Neural cell (in vitro differentiated cells): Measurements from ENCODE around the gene ZC3H6. TPM values are rescaled to one million over a fixed set of nuclear protein-coding genes. Genes with fewer than 3 reads are reported as not detected.

Experiments
- H2AFZ ChIP-seq: fragments of 200-600, 300-800 bp; sonication (generic), shearing (Covaris generic); 2 replicates; pipeline ENCODE4 v1.6.0; 2014; ENCODE audit warnings: low read depth, mild to moderate bottlenecking, antibody characterized with exemption, low read length, moderate library complexity
- H3F3A ChIP-seq: fragments of 200-600 bp; shearing (Covaris generic); 2 replicates; pipeline ENCODE4 v1.6.1; 2016; ENCODE audit warnings: mild to moderate bottlenecking, moderate library complexity, mixed read lengths, antibody characterized with exemption, low read length; ENCODE audit not compliant: insufficient read depth, poor library complexity, severe bottlenecking
- H3K27ac ChIP-seq: fragments of 200-600, 300-800 bp; sonication (generic), shearing (Covaris generic); 2 replicates; pipeline ENCODE4 v1.5.1; 2014; ENCODE audit warnings: mild to moderate bottlenecking, low read length, moderate library complexity
- H3K27me3 ChIP-seq: fragments of 300-800, 200-600 bp; sonication (generic), shearing (Covaris generic); 2 replicates; pipeline ENCODE4 v1.6.0; 2014; ENCODE audit warnings: mild to moderate bottlenecking, low read depth, low read length, moderate library complexity; ENCODE audit not compliant: insufficient read depth
- H3K36me3 ChIP-seq: fragments of 300-800, 200-600 bp; sonication (generic), shearing (Covaris generic); 2 replicates; pipeline ENCODE4 v1.5.1; 2014; ENCODE audit warnings: mild to moderate bottlenecking, antibody characterized with exemption, low read length, moderate library complexity; ENCODE audit not compliant: insufficient read depth
- H3K4me2 ChIP-seq: fragments of 300-800, 200-600 bp; sonication (generic), shearing (Covaris generic); 2 replicates; pipeline ENCODE4 v1.6.0; 2014; ENCODE audit warnings: mild to moderate bottlenecking, low read length
- H3K4me3 ChIP-seq: fragments of 300-800, 200-600 bp; sonication (generic), shearing (Covaris generic); 2 replicates; pipeline ENCODE4 v1.5.1; 2014; ENCODE audit warnings: mild to moderate bottlenecking, low read length, moderate library complexity
- H3K79me2 ChIP-seq: fragments of 200-600 bp; shearing (Covaris generic); replicated peaks from 2 replicates; pipeline ENCODE4 v1.6.0; 2014; ENCODE audit warnings: mild to moderate bottlenecking, low read length, moderate library complexity; ENCODE audit not compliant: insufficient read depth
- H3K9ac ChIP-seq: fragments of 300-800, 200-600 bp; sonication (generic), shearing (Covaris generic); 2 replicates; pipeline ENCODE4 v1.6.1; 2016; ENCODE audit warnings: mild to moderate bottlenecking, low read length, mixed read lengths
- H3K9me2 ChIP-seq: fragments of 200-600 bp; shearing (Covaris generic); 2 replicates; pipeline ENCODE4 v1.6.1; 2016; ENCODE audit warnings: mild to moderate bottlenecking, low read length, mixed read lengths; ENCODE audit not compliant: insufficient read depth
- H3K9me3 ChIP-seq: fragments of 200-600, 300-800 bp; sonication (generic), shearing (Covaris generic); 2 replicates; pipeline ENCODE4 v1.6.1; 2016; ENCODE audit warnings: mild to moderate bottlenecking, mixed run types, low read length, moderate library complexity, mixed read lengths
- H4K20me1 ChIP-seq: fragments of 200-600 bp; shearing (Covaris generic); 2 replicates; pipeline ENCODE4 v1.6.1; 2016; ENCODE audit warnings: mild to moderate bottlenecking, mixed run types; ENCODE audit not compliant: insufficient read depth
- EP300 ChIP-seq: fragments of 450-650 bp; conservative IDR thresholded peaks from 2 replicates; pipeline ENCODE4 v1.6.1; 2014; ENCODE audit warnings: antibody characterized with exemption, mild to moderate bottlenecking, moderate library complexity; ENCODE audit not compliant: poor library complexity, severe bottlenecking
- EZH2 ChIP-seq: fragments of 200-600, 300-800 bp; shearing (Covaris generic), sonication (generic); IDR thresholded peaks from 2 replicates; pipeline ENCODE4 v1.6.1; 2014; ENCODE audit warnings: antibody characterized with exemption, low read length, borderline replicate concordance, mild to moderate bottlenecking; ENCODE audit not compliant: insufficient read depth, poor library complexity, severe bottlenecking
- MXI1 ChIP-seq: fragments of 450-650 bp; conservative IDR thresholded peaks from 2 replicates; pipeline ENCODE4 v1.6.1; 2014; ENCODE audit warnings: antibody characterized with exemption, mild to moderate bottlenecking; ENCODE audit not compliant: poor library complexity, severe bottlenecking
- POLR2AphosphoS5 ChIP-seq: IDR thresholded peaks from 2 replicates; pipeline ENCODE4 v1.6.1; 2012
- RAD21 ChIP-seq: fragments of 450-650 bp; conservative IDR thresholded peaks from 2 replicates; pipeline ENCODE4 v1.6.1; 2014; ENCODE audit warnings: antibody characterized with exemption, mild to moderate bottlenecking, moderate library complexity
- SMC3 ChIP-seq: fragments of 450-650 bp; conservative IDR thresholded peaks from 2 replicates; pipeline ENCODE4 v1.6.1; 2014; ENCODE audit warnings: antibody characterized with exemption, mild to moderate bottlenecking, moderate library complexity; ENCODE audit not compliant: poor library complexity
- TAF1 ChIP-seq: IDR thresholded peaks from 2 replicates; pipeline ENCODE4 v1.6.1; 2012; ENCODE audit warnings: low read depth
- polyA plus RNA-seq: library from polyadenylated mRNA; depleted of rRNA; stranded (reverse); fragments of >200 nt; gene quantifications from 2 replicates; pipeline ENCODE4 v1.2.3, GENCODE V29; 2014
- TF ChIP-seq, protein P1 (sequence below): IDR thresholded peaks from 2 replicates; pipeline ENCODE4 v1.6.1; 2012; ENCODE audit warnings: borderline replicate concordance
- TF ChIP-seq, protein P2 (sequence below): fragments of 450-650 bp; IDR thresholded peaks from 2 replicates; pipeline ENCODE4 v1.5.1; 2014; ENCODE audit warnings: antibody characterized with exemption, mild to moderate bottlenecking, moderate library complexity; ENCODE audit not compliant: poor library complexity, severe bottlenecking

Gene ZC3H6
- polyA plus RNA-seq, 1 donor from 2014 or later, result 6.1 TPM

DNA sequence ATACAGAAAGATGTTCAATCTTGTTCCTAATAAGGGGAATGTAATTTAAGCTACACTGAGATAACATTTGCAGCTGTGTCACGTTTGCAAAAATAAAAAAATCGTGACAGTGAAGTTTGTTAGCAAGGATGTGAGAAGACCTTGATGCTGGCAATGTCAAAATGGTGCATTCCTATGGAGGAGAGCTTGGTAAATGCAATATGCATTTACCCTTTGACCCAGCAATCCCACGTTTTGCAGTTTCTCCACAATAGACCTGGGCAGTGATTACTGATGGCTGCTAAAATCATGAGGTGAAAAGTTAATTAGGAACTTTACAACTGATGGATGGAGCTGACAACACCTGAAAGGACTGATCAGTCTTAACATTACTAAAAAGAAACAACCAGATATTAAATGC, 43.1 kb downstream of the ZC3H6 start:
- Histone ChIP-seq H3K79me2 (no peaks in the 10 kb centered on the region), H3F3A (no peaks in the 10 kb centered on the region), H3K9ac (no peak overlapping the region), H2AFZ (no peak overlapping the region), H3K27me3 (no peaks in the 10 kb centered on the region), H3K36me3 (peaks cover 7% of the 10 kb centered on the region), H3K4me3 (no peak overlapping the region), H3K9me2 (no peaks in the 10 kb centered on the region), H4K20me1 (no peaks in the 10 kb centered on the region), H3K4me2 (no peak overlapping the region), H3K9me3 (no peaks in the 10 kb centered on the region), H3K27ac (no peak overlapping the region)
- TF ChIP-seq MXI1, result no peak
- no peak for TF ChIP-seq EP300
- TF ChIP-seq TAF1, result no peak
- TF ChIP-seq, protein P1, sequence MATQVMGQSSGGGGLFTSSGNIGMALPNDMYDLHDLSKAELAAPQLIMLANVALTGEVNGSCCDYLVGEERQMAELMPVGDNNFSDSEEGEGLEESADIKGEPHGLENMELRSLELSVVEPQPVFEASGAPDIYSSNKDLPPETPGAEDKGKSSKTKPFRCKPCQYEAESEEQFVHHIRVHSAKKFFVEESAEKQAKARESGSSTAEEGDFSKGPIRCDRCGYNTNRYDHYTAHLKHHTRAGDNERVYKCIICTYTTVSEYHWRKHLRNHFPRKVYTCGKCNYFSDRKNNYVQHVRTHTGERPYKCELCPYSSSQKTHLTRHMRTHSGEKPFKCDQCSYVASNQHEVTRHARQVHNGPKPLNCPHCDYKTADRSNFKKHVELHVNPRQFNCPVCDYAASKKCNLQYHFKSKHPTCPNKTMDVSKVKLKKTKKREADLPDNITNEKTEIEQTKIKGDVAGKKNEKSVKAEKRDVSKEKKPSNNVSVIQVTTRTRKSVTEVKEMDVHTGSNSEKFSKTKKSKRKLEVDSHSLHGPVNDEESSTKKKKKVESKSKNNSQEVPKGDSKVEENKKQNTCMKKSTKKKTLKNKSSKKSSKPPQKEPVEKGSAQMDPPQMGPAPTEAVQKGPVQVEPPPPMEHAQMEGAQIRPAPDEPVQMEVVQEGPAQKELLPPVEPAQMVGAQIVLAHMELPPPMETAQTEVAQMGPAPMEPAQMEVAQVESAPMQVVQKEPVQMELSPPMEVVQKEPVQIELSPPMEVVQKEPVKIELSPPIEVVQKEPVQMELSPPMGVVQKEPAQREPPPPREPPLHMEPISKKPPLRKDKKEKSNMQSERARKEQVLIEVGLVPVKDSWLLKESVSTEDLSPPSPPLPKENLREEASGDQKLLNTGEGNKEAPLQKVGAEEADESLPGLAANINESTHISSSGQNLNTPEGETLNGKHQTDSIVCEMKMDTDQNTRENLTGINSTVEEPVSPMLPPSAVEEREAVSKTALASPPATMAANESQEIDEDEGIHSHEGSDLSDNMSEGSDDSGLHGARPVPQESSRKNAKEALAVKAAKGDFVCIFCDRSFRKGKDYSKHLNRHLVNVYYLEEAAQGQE, result no peak
- no peak for TF ChIP-seq SMC3
- no peak for TF ChIP-seq POLR2AphosphoS5
- no peak for TF ChIP-seq EZH2
- TF ChIP-seq RAD21, result no peak
- TF ChIP-seq, protein P2, sequence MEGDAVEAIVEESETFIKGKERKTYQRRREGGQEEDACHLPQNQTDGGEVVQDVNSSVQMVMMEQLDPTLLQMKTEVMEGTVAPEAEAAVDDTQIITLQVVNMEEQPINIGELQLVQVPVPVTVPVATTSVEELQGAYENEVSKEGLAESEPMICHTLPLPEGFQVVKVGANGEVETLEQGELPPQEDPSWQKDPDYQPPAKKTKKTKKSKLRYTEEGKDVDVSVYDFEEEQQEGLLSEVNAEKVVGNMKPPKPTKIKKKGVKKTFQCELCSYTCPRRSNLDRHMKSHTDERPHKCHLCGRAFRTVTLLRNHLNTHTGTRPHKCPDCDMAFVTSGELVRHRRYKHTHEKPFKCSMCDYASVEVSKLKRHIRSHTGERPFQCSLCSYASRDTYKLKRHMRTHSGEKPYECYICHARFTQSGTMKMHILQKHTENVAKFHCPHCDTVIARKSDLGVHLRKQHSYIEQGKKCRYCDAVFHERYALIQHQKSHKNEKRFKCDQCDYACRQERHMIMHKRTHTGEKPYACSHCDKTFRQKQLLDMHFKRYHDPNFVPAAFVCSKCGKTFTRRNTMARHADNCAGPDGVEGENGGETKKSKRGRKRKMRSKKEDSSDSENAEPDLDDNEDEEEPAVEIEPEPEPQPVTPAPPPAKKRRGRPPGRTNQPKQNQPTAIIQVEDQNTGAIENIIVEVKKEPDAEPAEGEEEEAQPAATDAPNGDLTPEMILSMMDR, result no peak

DNA sequence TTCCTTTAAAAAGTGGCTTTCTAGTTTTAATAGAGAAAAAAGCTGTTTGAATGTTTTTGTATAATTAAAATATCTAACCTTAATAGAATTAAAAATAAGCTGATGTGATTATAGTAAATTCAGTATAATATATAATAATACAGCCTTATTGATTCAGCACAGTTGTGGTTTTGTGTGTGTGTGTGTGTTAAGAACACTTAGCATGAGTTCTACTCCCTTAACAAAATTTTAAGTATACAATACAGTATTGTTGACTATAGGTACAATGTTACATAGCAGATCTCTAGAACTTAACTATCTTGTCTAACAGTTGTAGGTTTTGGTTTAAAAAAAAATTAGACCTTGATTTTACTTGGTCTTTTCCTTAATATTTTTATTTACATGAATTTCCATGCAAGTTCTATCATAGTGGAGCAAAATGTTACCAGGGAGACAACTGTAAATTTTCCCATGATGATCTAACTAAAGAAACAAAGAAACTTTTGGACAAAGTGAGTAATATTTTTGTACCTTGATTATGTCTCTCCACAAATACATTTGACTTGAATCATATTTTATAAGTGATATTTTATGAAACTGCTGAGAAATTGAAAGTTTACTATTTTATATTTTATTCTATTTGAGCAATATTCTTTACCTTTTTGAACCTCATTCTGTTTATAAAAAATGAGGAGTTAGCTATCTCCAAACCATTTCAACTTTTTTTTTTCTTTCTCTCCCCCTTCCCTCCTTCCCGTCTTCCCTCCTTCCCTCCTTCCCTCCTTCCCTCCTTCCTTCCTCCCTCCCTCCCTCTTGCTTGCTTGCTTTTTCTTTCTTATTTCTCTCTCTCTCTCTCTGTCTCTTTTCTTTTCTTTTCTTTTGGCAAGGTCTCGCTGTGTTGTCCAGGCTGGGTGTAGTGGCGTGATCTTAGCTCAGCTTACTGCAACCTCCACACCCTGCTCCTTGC, 46.3 kb downstream of the ZC3H6 start:
- Histone ChIP-seq H3K4me3 (no peak overlapping the region), H2AFZ (no peak overlapping the region), H3K9me3 (no peaks in the 10 kb centered on the region), H4K20me1 (no peaks in the 10 kb centered on the region), H3K9ac (no peak overlapping the region), H3K79me2 (no peaks in the 10 kb centered on the region), H3K4me2 (no peak overlapping the region), H3K9me2 (no peaks in the 10 kb centered on the region), H3K36me3 (peaks cover 7% of the 10 kb centered on the region), H3K27ac (no peak overlapping the region), H3F3A (no peaks in the 10 kb centered on the region), H3K27me3 (no peaks in the 10 kb centered on the region)
- TF ChIP-seq SMC3, result no peak
- no peak for TF ChIP-seq POLR2AphosphoS5
- TF ChIP-seq EZH2, result no peak
- no peak for TF ChIP-seq EP300
- TF ChIP-seq TAF1, result no peak
- TF ChIP-seq, protein P1, result no peak
- TF ChIP-seq, protein P2, result no peak
- no peak for TF ChIP-seq MXI1
